Endothelial cell of umbilical vein (primary cell): ENCODE data around the gene TNNT3.

ENCODE experiments used
- EZH2 ChIP-seq: IDR thresholded peaks from 2 replicates; pipeline ENCODE4 v1.6.1; 2012; ENCODE audit warnings: borderline replicate concordance, low read depth, mild to moderate bottlenecking, moderate library complexity, low read length, inconsistent platforms; ENCODE audit not compliant: severe bottlenecking
- MYC ChIP-seq: IDR thresholded peaks from one replicate; pipeline ENCODE4 v1.6.1; 2011; ENCODE audit warnings: mild to moderate bottlenecking, low read depth, low read length
- POLR2A ChIP-seq: IDR thresholded peaks from 2 replicates; pipeline ENCODE4 v1.6.1; 2012; ENCODE audit warnings: low read depth, mild to moderate bottlenecking, control low read depth, low read length
- POLR2AphosphoS5 ChIP-seq: IDR thresholded peaks from 2 replicates; pipeline ENCODE4 v1.6.1; 2012; ENCODE audit warnings: low read depth, mild to moderate bottlenecking, control low read depth, low read length, moderate library complexity; ENCODE audit not compliant: insufficient read depth
- TF ChIP-seq, protein P1 (sequence below), 2 donors: IDR thresholded peaks; 1 replicate in 1 of 2; 2 replicates in 1 of 2; pipeline ENCODE4 v1.5.1; 2011; ENCODE audit warnings: low read length in 2 of 2, mild to moderate bottlenecking in 2 of 2, moderate library complexity in 2 of 2, control low read depth in 1 of 2, inconsistent platforms in 1 of 2, low read depth in 1 of 2; ENCODE audit not compliant: insufficient read depth in 1 of 2; ENCODE audit errors: extremely low read depth in 1 of 2

DNA sequence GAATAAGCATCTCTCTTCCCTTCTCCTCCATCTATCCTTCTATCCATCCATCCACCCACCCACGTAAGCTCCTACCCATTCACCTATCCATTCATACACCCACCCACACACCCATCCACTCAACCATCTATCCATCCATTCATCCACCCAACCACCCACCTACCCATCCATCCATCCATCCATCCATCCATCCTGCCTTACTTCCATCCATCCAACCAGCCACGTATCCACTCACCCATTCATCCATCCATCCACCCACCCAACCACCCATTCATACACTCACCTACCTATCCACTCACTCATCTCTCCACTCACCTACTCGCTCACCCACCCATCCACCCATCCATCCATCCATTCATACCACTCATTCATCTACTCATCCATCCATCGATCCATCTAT lies 13.2 kb downstream of the TNNT3 start:
- TF ChIP-seq, protein P1, sequence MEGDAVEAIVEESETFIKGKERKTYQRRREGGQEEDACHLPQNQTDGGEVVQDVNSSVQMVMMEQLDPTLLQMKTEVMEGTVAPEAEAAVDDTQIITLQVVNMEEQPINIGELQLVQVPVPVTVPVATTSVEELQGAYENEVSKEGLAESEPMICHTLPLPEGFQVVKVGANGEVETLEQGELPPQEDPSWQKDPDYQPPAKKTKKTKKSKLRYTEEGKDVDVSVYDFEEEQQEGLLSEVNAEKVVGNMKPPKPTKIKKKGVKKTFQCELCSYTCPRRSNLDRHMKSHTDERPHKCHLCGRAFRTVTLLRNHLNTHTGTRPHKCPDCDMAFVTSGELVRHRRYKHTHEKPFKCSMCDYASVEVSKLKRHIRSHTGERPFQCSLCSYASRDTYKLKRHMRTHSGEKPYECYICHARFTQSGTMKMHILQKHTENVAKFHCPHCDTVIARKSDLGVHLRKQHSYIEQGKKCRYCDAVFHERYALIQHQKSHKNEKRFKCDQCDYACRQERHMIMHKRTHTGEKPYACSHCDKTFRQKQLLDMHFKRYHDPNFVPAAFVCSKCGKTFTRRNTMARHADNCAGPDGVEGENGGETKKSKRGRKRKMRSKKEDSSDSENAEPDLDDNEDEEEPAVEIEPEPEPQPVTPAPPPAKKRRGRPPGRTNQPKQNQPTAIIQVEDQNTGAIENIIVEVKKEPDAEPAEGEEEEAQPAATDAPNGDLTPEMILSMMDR (IDR thresholded peaks at IDR 0.05; ENCODE audit: extremely low read depth in 1 of 2, insufficient read depth in 1 of 2, low read depth in 1 of 2, low read length in 2 of 2), result no peak
- TF ChIP-seq POLR2A, result no peak
- no peak for TF ChIP-seq EZH2
- no peak for TF ChIP-seq MYC
- no peak for TF ChIP-seq POLR2AphosphoS5
